Measurements from ENCODE around the gene CALHM5.
"Not testable (repeated sequence)": the region's sequence is repeated elsewhere in the genome, so short reads cannot be mapped to it uniquely, and the experiment has no call there.

Gene CALHM5

GRCh38 chr6:116482780-116483179 lies 28.7 kb upstream of the CALHM5 start:
- ChIA-PET POLR2A (no interaction called here), CTCF (interaction anchor here (0.6 to 1.0 kb wide), 2 partner anchors 9 to 29 kb away, joined by 3 to 4 read pairs; partner anchors contain the start of gene CALHM5)
- no peak for DNase-seq (ENCODE audit: low read depth, low spot score)
- H3K4me3 ChIP-seq (ENCODE audit: low read depth, low read length) = no peak overlapping the region
- no peak for TF ChIP-seq CTCF (IDR thresholded peaks at IDR 0.05; ENCODE audit: insufficient read depth, low read length, missing control alignments)

DNA sequence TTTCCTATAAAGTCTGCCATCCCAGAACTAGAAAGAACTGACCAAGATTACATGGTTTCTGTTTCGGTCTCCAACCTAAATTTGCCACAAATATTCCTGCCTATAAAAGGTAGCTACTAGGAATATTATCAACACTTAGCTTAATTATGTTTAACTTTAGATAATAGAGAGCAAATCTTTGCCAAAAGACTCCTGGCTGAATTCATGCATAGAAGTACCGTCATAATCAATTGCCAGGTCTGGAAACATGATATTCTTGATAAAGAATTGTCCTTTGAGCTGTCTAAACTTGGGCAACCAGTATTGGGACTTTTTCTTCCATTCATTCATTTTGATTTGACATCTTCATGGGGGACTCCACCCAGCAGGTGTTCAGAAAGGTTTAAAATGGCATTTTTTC lies 27.8 kb upstream of the CALHM5 start:
- DNase-seq (ENCODE audit: low read depth, low spot score) = no peak
- TF ChIP-seq CTCF (IDR thresholded peaks at IDR 0.05; ENCODE audit: insufficient read depth, low read length, missing control alignments) = no peak
- CTCF ChIA-PET = interaction anchor here (0.6 to 1.0 kb wide), 2 partner anchors 10 to 28 kb away, joined by 3 to 4 read pairs; partner anchors contain the start of gene CALHM5
- no peak overlapping the region for H3K4me3 ChIP-seq (ENCODE audit: low read depth, low read length)
- POLR2A ChIA-PET = no interaction called here

GRCh38 chr6:116485559-116486184 lies 25.8 kb upstream of the CALHM5 start:
- DNase-seq (ENCODE audit: low read depth, low spot score) = no peak
- TF ChIP-seq CTCF (IDR thresholded peaks at IDR 0.05; ENCODE audit: insufficient read depth, low read length, missing control alignments) = no peak
- ChIA-PET POLR2A (no interaction called here), CTCF (interaction anchor here (1.0 to 1.3 kb wide), 2 partner anchors 12 to 26 kb away, joined by 3 to 4 read pairs; partner anchors contain the start of gene CALHM5)
- no peak overlapping the region for H3K4me3 ChIP-seq (ENCODE audit: low read depth, low read length)

GRCh38 chr6:116491610-116492330 lies 19.7 kb upstream of the CALHM5 start:
- no peak overlapping the region for H3K4me3 ChIP-seq (ENCODE audit: low read depth, low read length)
- CTCF ChIA-PET = interaction anchor here (1.7 to 2.6 kb wide), 2 partner anchors 20 to 222 kb away, joined by 6 to 11 read pairs; partner anchors contain the start of gene CALHM5
- DNase-seq (ENCODE audit: low read depth, low spot score) = no peak
- POLR2A ChIA-PET = no interaction called here
- TF ChIP-seq CTCF (IDR thresholded peaks at IDR 0.05; ENCODE audit: insufficient read depth, low read length, missing control alignments) = no peak

- TF ChIP-seq CTCF (IDR thresholded peaks at IDR 0.05; ENCODE audit: insufficient read depth, low read length, missing control alignments) = no peak
- H3K4me3 ChIP-seq (ENCODE audit: low read depth, low read length) = no peak overlapping the region
- DNase-seq (ENCODE audit: low read depth, low spot score) = no peak
- CTCF ChIA-PET = interaction anchor here (1.7 to 2.6 kb wide), 2 partner anchors 20 to 222 kb away, joined by 6 to 11 read pairs; partner anchors contain the start of gene CALHM5
- POLR2A ChIA-PET = no interaction called here
Observed at GRCh38 chr6:116492331-116493067, 18.9 kb upstream of the CALHM5 start.

GRCh38 chr6:116495161-116495560 lies 16.3 kb upstream of the CALHM5 start:
- DNase-seq (ENCODE audit: low read depth, low spot score); H3K4me3 ChIP-seq (ENCODE audit: low read depth, low read length); POLR2A ChIA-PET: not testable (repeated sequence)
- CTCF ChIA-PET = interaction anchor here (0.8 to 1.9 kb wide), 6 partner anchors 28 to 226 kb away, joined by 3 to 6 read pairs (median 4); no protein-coding TSS in a partner anchor
